ENCODE measurements around the gene GPR160. TPM values are rescaled to one million over a fixed set of nuclear protein-coding genes. Genes with fewer than 3 reads are reported as not detected.

Gene GPR160
- total and polyA plus RNA-seq, 12 donors, result 0.76 to 5.8 (median 1.6) TPM

DNA sequence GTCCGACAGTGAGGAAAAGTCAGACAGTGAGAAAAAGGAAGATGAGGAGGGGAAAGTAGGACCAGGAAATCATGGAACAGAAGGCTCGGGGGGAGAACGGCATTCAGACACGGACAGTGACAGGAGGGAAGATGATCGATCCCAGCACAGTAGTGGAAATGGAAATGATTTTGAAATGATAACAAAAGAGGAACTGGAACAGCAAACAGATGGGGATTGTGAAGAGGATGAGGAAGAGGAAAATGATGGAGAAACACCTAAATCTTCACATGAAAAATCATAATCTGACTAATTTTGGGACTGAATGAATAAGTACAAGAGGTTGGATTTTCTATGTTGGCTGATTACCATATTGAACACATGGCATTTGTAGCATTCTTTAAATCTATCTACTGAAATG, 45.0 kb upstream of the GPR160 start:
- TF ChIP-seq, protein P1, sequence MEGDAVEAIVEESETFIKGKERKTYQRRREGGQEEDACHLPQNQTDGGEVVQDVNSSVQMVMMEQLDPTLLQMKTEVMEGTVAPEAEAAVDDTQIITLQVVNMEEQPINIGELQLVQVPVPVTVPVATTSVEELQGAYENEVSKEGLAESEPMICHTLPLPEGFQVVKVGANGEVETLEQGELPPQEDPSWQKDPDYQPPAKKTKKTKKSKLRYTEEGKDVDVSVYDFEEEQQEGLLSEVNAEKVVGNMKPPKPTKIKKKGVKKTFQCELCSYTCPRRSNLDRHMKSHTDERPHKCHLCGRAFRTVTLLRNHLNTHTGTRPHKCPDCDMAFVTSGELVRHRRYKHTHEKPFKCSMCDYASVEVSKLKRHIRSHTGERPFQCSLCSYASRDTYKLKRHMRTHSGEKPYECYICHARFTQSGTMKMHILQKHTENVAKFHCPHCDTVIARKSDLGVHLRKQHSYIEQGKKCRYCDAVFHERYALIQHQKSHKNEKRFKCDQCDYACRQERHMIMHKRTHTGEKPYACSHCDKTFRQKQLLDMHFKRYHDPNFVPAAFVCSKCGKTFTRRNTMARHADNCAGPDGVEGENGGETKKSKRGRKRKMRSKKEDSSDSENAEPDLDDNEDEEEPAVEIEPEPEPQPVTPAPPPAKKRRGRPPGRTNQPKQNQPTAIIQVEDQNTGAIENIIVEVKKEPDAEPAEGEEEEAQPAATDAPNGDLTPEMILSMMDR (IDR thresholded peaks at IDR 0.05), result no peak
- no peak for TF ChIP-seq POLR2A (IDR thresholded peaks at IDR 0.05)
- no peaks in the 10 kb centered on the region for H3K9me3 ChIP-seq (replicated peaks in 1 of 3)
- no peak overlapping the region for H3K4me3 ChIP-seq
- H3K27ac ChIP-seq, result no peak overlapping the region
- H3K36me3 ChIP-seq (replicated peaks in 1 of 2), result peaks cover 0 to 40% of the 10 kb centered on the region in 2 donors
- H3K27me3 ChIP-seq, result no peaks in the 10 kb centered on the region
- intact Hi-C loops (cut with DNase I), result no loop called here
- 78 to 89% (median 86%) methylated on average over 5 of the region's 5 CpGs for WGBS, 4 donors
- no peak for DNase-seq
- no peaks in the 10 kb centered on the region for H3K4me1 ChIP-seq (replicated peaks in 1 of 2)

- Histone ChIP-seq H3K9me3 (replicated peaks in 1 of 3) (no peaks in the 10 kb centered on the region), H3K27ac (no peak overlapping the region), H3K4me1 (replicated peaks in 1 of 2) (no peaks in the 10 kb centered on the region), H3K4me3 (no peak overlapping the region), H3K36me3 (replicated peaks in 1 of 2) (peaks cover 0 to 31% of the 10 kb centered on the region in 2 donors), H3K27me3 (no peaks in the 10 kb centered on the region)
- no peak for DNase-seq
- intact Hi-C loops (cut with DNase I), result no loop called here
- 94 to 96% (median 96%) methylated on average over 3 of the region's 3 CpGs for WGBS, 4 donors
- TF ChIP-seq, protein P1 (IDR thresholded peaks at IDR 0.05), result no peak
- no peak for TF ChIP-seq POLR2A (IDR thresholded peaks at IDR 0.05)
Observed at GRCh38 chr3:169993761-169994160, 44.0 kb upstream of the GPR160 start.

DNA sequence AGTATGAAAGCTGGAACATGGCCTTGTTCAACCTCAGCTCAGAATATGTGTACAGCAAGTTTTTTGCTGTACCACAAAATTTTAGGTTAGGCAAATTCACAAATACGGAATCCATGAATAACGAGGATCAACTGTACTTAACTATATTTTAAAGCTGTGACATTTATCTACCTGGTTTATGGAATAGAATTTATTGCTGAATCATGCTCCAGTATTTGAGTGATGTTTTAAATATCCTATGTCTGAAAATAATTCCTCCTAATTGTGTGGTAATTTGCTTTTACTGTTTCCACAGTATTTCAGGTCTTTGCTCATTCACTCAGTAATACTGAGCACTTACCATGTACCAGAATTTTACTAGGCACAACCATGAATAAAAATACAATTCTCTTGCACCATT, 41.7 kb upstream of the GPR160 start:
- peaks cover 0 to 22% of the 10 kb centered on the region in 2 donors for H3K36me3 ChIP-seq (replicated peaks in 1 of 2)
- DNase-seq, result no peak
- no peak overlapping the region for H3K27ac ChIP-seq
- H3K9me3 ChIP-seq (replicated peaks in 1 of 3), result no peaks in the 10 kb centered on the region
- TF ChIP-seq, protein P1 (IDR thresholded peaks at IDR 0.05), result no peak
- TF ChIP-seq POLR2A (IDR thresholded peaks at IDR 0.05), result no peak
- H3K27me3 ChIP-seq, result no peaks in the 10 kb centered on the region
- intact Hi-C loops (cut with DNase I), result no loop called here
- no peaks in the 10 kb centered on the region for H3K4me1 ChIP-seq (replicated peaks in 1 of 2)
- 94 to 99% (median 95%) methylated on average over 2 of the region's 2 CpGs for WGBS, 4 donors
- no peak overlapping the region for H3K4me3 ChIP-seq

DNA sequence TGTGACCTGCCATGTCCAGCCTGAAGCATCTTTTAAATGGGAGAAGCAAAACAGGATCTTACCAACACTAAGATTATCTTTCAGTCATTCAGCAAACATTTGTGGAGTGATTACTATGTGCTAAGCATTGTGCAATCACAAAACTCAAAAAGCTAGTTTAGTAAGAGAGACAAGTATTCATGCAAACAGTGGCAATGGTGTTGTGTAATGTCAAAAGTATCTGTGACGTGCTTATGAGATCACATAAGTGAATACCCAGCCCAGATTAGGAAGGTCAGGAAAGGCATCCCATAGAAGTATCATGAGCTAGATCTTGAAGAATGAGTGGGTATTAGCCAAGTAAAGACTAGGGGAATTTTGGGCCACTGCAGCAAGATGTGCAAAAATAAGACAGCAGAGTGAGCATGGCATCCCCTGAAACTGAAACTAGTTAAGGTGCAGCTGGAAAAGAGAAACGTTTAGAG, 39.1 kb upstream of the GPR160 start:
- H3K4me1 ChIP-seq (replicated peaks in 1 of 2), result peaks cover 0 to under 1% of the 10 kb centered on the region in 2 donors
- intact Hi-C loops (cut with DNase I), result no loop called here
- 55 to 73% (median 61%) methylated on average over 2 of the region's 2 CpGs for WGBS, 4 donors
- H3K27me3 ChIP-seq, result no peaks in the 10 kb centered on the region
- H3K36me3 ChIP-seq (replicated peaks in 1 of 2), result peaks cover 0 to 3% of the 10 kb centered on the region in 2 donors
- no peak overlapping the region for H3K4me3 ChIP-seq
- no peak overlapping the region for H3K27ac ChIP-seq
- H3K9me3 ChIP-seq (replicated peaks in 1 of 3), result no peaks in the 10 kb centered on the region
- TF ChIP-seq, protein P1 (IDR thresholded peaks at IDR 0.05), result no peak
- TF ChIP-seq POLR2A (IDR thresholded peaks at IDR 0.05), result no peak
- DNase-seq, result no peak

Measured in adrenal gland (tissue), 12 donors.